ENCODE data around the gene GMPR2. TPM values are rescaled to one million over a fixed set of nuclear protein-coding genes. Genes with fewer than 3 reads are reported as not detected.
A peak's percentile ranks its signal among the peaks of the same experiment; 100 is the strongest.
"Not testable (repeated sequence)": the region's sequence is repeated elsewhere in the genome, so short reads cannot be mapped to it uniquely, and the experiment has no call there.

GMPR2 gene
- total and polyA plus RNA-seq, 3 donors from 2014 or later, result 30.0 to 49.9 (median 42.2) TPM

GRCh38 chr14:24213866-24214662, 18.7 kb upstream of the GMPR2 start:
- H3K4me1 ChIP-seq, result peaks cover 21% of the 10 kb centered on the region
- no peaks in the 10 kb centered on the region for H3K9me3 ChIP-seq
- WGBS, 2 donors, result 85 to 90% methylated on average over 7 of the region's 7 CpGs
- TF ChIP-seq, protein P1, sequence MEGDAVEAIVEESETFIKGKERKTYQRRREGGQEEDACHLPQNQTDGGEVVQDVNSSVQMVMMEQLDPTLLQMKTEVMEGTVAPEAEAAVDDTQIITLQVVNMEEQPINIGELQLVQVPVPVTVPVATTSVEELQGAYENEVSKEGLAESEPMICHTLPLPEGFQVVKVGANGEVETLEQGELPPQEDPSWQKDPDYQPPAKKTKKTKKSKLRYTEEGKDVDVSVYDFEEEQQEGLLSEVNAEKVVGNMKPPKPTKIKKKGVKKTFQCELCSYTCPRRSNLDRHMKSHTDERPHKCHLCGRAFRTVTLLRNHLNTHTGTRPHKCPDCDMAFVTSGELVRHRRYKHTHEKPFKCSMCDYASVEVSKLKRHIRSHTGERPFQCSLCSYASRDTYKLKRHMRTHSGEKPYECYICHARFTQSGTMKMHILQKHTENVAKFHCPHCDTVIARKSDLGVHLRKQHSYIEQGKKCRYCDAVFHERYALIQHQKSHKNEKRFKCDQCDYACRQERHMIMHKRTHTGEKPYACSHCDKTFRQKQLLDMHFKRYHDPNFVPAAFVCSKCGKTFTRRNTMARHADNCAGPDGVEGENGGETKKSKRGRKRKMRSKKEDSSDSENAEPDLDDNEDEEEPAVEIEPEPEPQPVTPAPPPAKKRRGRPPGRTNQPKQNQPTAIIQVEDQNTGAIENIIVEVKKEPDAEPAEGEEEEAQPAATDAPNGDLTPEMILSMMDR (IDR thresholded peaks at IDR 0.05), result no peak
- no peak for TF ChIP-seq POLR2A (IDR thresholded peaks at IDR 0.05)
- peak overlapping the region; percentile 90 to 91 for H3K27ac ChIP-seq
- no peak for DNase-seq
- intact Hi-C loops (cut with DNase I; ENCODE audit: low total_unique reads), result no loop called here
- H3K27me3 ChIP-seq, result no peaks in the 10 kb centered on the region
- no peaks in the 10 kb centered on the region for H3K36me3 ChIP-seq (ENCODE audit: low read depth, missing control alignments)
- peak overlapping the region in 1 of 2 donors; percentile 85 for H3K4me3 ChIP-seq

- peak; percentile 89 for DNase-seq
- Histone ChIP-seq H3K27me3 (no peaks in the 10 kb centered on the region), H3K36me3 (ENCODE audit: low read depth, missing control alignments) (no peaks in the 10 kb centered on the region), H3K27ac (peak within 1 kb of the TSS; percentile 88 to 92), H3K4me3 (peak within 1 kb of the TSS; percentile 81 to 85), H3K9me3 (no peaks in the 10 kb centered on the region), H3K4me1 (peaks cover 21% of the 10 kb centered on the region)
- TF ChIP-seq, protein P1 (IDR thresholded peaks at IDR 0.05), result peak; percentile 22 to 58 (median 46)
- peak; percentile 14 for TF ChIP-seq POLR2A (IDR thresholded peaks at IDR 0.05)
- WGBS, 2 donors, result 0 to 1% methylated on average over 37 to 40 of the region's 40 CpGs
- intact Hi-C loops (cut with DNase I; ENCODE audit: low total_unique reads), result no loop called here
Measured at GRCh38 chr14:24215495-24216344, 17.0 kb upstream of the GMPR2 start, which contains the start of gene MDP1. Gene MDP1, minus strand, starts transcription at chr14:24216066. Its CDS starts 111 bp downstream, at chr14:24215955.

DNA sequence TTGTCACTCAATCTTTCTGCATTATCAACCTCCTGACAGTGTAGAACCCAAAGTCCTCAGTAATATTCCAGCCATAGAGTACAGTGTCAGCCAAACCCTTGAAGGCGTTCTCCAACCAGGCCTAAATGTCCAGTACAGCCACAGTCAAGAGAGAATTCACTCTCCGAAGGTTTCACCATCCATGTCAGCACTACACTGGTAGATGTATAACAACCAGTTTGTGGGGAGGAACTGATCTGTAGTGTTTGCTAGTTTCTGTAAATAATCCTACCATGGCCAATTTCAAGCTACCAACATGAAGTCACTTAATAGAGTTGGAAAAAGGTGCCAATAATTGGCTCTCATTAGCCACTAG, 16.4 kb upstream of the GMPR2 start:
- Histone ChIP-seq H3K27me3 (no peaks in the 10 kb centered on the region), H3K4me3 (no peak overlapping the region), H3K9me3 (no peaks in the 10 kb centered on the region), H3K4me1 (peaks cover 21% of the 10 kb centered on the region), H3K27ac (peak overlapping the region; percentile 88 to 92), H3K36me3 (ENCODE audit: low read depth, missing control alignments) (no peaks in the 10 kb centered on the region)
- intact Hi-C loops (cut with DNase I; ENCODE audit: low total_unique reads), result no loop called here
- TF ChIP-seq POLR2A (IDR thresholded peaks at IDR 0.05), result no peak
- 34 to 65% methylated on average over 2 of the region's 2 CpGs for WGBS, 2 donors
- DNase-seq, result no peak

GRCh38 chr14:24216876-24217275, 15.9 kb upstream of the GMPR2 start:
- H3K4me3 ChIP-seq; DNase-seq; intact Hi-C loops (cut with DNase I; ENCODE audit: low total_unique reads); H3K27ac ChIP-seq; H3K9me3 ChIP-seq; H3K27me3 ChIP-seq; H3K36me3 ChIP-seq (ENCODE audit: low read depth, missing control alignments): not testable (repeated sequence)
- WGBS, 2 donors, result 50 to 86% methylated on average over 1 of the region's 1 CpG
- peaks cover 21% of the 10 kb centered on the region for H3K4me1 ChIP-seq

- DNase-seq, result no peak
- 87 to 88% methylated on average over 4 of the region's 4 CpGs for WGBS, 2 donors
- Histone ChIP-seq H3K27ac (no peak overlapping the region), H3K27me3 (no peaks in the 10 kb centered on the region), H3K4me1 (peaks cover 16% of the 10 kb centered on the region), H3K9me3 (no peaks in the 10 kb centered on the region), H3K4me3 (no peak overlapping the region), H3K36me3 (ENCODE audit: low read depth, missing control alignments) (no peaks in the 10 kb centered on the region)
- intact Hi-C loops (cut with DNase I; ENCODE audit: low total_unique reads), result no loop called here
- TF ChIP-seq POLR2A (IDR thresholded peaks at IDR 0.05), result no peak
- TF ChIP-seq, protein P1 (IDR thresholded peaks at IDR 0.05), result no peak
Measured at GRCh38 chr14:24219080-24219479, 13.6 kb upstream of the GMPR2 start.

Data from testis (tissue), 3 donors.